HG03135 (cell line): ENCODE measurements around the gene WBP1L.
"Not testable (repeated sequence)": the region's sequence is repeated elsewhere in the genome, so short reads cannot be mapped to it uniquely, and the experiment has no call there.

Source experiments
- ATAC-seq: cut with Tn5 transposase; IDR thresholded peaks from one replicate; pipeline ENCODE4 v1.9.1; 2021; ENCODE audit warnings: mild to moderate bottlenecking, moderate library complexity; ENCODE audit not compliant: unreplicated experiment

WBP1L gene

DNA sequence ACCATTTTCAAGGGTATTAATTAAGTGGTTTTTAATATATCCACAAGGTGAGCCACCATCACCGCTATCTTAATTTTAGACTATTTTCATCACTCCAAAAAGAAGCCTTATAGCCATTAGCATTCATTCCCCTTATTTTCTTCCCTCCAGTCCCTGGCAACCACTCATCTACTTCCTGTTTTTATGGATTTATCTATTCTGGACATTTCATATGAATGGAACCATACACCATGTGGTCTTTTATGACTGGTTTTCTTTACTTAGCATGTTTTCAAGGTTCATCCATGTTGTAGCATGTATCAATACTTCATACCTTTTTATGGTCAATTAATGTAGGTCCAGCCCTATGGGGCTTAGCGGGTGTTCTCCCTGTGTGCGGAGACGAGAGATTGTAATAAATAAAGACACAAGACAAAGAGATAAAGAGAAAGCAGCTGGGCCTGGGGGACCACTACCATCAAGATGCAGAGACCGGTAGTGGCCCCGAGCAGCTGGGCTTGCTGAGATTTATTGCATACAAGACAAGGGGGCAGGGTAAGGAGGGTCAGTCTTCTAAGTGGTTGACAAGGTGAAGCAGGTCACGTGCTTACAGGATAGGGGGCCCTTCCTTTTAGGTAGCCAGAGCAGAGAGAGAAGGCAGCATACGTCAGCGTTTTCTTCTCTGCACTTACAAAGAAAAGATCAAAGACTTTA, 14.6 kb downstream of the WBP1L start:
- no peak for ATAC-seq

DNA sequence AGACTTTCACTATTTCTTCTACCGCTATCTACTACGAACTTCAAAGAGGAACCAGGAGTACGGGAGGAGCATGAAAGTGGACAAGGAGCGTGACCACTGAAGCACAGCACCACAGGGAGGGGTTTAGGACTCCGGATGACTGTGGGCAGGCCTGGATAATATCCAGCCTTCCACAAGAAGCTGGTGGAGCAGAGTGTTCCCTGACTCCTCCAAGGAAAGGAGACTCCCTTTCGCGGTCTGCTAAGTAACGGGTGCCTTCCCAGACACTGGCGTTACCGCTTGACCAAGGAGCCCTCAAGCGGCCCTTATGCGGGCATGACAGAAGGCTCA, 15.2 kb downstream of the WBP1L start:
- not testable (repeated sequence) for ATAC-seq

DNA sequence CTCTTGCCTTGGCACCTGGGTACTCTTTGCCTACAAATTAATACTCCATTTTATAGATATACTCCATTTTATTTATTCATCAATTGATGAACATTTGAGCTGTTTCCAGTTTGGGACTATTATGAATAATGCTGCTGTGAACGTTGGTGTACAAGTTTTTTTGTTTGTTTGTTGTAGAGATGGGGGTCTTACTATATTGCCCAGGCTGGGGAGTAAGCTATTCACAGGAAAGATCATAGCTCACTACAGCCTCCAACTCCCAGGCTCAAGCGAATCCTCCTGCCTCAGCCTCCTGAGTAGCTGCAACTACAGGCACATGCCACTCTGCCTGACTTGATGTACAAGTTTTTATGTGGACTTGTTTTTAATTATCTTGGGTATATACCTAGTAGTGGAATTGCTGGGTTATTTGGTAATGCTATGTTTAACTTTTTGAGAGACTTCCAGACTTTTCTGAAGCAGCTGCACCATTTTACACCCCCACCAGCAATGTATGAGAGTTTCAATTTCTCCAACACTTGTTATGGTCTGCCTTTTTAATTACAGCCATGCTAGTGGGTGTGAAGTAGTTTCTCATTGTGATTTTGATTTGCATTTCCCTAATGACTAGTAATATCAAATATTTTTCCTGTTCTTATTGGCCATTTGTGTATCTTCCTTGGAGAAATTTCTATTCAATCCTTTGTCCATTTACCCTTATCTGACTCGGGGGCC, 15.9 kb downstream of the WBP1L start:
- ATAC-seq = no peak

DNA sequence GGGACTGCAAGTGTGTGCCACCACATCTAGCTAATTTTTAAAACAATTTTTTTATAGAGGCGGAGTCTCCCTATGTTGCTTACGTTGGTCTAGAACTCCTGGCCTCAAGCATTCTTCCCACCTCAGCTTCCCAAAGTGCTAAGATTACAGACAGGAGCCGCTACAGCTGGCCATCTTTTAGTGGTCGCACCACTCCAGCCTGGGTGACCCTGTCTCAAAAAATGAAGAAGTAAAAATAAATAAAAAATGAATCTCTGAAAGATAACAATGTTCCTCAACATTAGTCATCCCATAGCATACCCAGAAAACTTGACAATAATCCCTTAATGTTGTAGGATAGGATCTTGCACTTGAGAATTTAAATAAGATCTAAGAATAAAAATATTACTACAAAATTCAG, 18.2 kb downstream of the WBP1L start:
- ATAC-seq = no peak

DNA sequence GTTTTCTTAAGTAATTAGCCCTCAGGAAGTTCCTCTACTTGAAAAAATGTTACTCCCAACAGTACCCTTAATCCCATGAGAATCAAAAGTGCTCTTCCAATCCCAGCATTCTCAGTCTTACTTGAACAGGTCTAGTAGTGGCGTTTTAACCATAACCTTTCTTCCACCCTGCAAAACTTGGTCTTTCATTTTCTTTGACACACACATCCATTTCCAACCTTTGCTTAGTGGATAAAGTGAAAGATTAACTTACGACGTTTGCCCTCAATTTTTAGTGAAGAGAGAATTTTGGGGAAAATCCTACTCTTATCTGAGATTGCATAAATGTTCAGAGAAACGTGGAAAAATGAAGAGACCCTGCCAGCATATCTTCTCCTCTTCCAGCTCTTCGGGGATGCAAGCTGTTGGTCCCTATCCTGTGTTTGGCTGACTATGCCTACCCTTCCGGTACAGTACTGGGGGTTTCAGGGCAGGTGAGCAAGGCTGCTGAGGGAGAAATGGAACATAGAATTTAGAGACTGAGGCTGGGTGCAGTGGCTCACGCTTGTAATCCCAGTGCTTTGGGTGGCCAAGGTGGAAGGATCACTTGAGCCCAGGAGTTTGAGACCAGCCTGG, 18.8 kb downstream of the WBP1L start:
- ATAC-seq = no peak

DNA sequence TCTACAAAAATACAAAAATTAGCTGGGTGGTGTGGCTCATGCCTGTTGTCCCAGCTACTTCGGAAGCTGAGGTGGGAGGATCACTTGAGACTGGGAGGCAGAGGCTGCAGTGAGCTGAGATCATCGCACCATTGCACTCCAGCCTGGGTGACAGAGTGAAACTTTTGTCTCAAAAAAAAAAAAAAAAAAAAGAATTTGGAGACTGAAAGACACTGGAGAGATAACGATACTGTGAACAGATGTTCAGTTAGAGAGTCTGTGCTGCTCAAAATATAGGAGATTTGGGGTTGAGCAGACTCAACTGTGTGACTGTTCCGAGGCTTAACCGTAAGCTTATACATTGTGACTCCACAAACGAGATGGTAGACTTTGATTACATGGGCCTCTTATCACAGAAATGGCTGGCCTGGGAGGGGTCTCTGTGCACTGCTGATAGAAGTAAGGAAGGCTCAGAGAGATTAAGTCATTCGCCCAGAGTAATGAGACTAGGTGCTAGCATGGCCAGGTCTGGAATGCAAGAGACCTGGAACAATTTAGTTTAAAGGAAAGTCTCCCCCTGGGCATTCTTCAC, 19.4 kb downstream of the WBP1L start:
- no peak for ATAC-seq

DNA sequence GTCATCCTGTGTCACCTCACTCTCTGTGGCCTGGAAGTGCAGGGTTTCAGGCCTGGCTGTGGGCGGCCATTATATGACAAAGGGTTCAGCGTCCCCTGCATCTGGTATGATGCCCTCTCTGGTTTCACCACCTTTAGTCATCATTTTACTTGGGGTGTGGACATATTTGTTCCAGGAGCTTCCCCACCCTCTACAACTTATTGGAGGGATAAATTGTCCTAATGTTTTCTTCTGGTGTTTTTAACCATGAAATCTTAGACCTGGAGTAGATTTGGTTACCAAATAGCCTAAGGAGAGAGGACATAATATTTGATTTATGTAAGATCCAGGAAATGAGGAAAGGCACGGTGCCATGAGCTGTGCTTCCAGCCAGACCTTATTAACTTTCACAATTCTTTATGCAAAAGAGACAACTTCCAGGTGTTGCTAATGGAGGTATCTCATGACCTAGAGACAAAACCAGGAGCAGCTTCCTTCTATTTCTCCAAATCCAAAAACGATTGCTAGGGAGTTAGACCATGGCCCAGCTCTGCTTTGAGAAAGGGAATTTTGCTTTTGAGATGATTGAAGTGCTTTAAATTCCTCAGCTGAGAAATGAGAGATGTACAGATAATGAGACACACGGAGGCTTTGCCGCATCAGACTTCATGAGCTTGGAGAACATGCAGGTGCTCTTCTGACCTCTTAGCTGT, 20.9 kb downstream of the WBP1L start:
- no peak for ATAC-seq

DNA sequence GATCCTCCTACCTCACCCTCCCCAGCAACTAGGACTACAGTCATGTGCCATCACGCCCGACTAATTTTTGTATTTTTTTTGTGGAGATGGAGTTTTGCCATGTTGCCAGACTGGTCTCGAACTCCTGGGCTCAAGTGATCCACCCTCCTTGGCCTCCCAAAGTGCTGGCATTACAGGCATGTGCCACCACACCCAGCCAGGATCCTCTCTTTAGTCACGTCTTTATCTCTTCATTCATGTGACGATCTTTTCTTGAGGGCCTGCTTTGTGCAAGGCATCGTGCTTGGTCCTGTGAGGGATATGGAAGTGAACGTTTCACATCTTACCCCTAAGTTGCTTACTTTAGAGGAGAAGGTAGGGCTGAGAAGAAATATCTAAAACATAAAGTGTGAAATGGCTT, 21.6 kb downstream of the WBP1L start:
- ATAC-seq = no peak

DNA sequence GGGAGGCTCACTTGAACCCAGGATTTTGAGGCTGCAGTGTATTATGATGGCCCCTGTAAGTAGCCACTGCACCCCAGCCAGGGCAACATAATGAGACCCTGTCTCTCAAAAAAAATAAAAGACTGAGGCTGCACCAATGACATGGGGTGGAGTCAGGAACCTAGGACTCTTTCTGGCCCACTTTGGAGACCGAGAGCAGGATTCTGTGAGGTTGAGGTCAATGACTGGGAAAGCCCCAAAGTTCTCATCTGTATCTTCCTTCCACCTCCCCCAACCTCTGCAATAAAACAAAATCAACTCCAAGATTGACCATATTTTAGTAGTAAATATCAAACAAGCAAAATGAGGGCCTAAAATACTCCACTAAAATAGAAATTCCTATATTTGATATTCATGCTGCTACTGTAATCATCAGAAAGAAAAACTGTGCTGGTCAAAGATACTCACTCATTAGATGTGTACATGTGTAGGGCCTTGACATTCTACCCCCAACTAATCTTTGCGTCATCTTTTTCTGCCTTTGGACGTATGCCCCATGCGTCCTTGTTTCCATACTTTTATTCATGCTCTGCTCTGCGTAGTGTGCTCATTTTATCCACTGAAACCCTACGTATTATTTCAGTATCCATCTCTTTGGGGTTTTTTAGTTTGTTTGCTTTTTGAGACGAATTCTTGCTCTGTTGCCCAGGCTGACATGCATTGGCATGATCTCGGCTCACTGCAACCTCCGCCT, 23.8 kb downstream of the WBP1L start:
- ATAC-seq = no peak

DNA sequence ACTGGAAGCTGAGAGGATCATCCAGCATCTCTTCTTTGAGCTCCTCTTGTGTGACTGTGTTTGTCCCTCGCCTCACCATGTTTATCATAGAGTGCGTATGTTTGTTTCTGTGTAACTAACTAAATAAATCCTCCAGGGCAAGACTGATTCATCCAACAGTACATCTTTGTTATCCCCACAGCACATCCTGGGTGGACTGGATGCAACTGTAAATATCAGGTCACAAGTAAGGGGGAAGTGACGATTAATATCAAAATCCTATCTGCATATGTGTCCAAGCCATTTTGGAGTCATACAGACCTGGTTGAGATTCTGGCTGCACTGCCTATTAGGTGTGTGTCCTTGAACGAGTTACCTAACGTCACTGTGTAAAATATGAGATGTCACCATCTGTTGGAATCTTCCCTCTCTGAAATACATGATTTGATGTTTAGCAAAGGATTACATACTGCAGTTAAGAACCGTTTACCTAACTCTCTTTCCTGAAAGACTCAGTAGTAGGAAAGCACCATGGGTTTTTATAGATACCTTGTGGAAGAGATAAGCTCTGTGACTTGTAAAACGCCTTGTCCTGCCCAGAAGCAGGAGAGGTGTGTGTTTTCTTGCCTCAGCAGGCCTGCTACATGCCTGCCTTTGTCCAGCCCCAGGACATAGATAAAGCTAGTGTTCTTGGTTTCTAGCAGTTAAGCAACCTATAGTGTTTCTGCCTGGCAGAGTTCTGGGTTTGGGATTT, 25.8 kb downstream of the WBP1L start:
- no peak for ATAC-seq

DNA sequence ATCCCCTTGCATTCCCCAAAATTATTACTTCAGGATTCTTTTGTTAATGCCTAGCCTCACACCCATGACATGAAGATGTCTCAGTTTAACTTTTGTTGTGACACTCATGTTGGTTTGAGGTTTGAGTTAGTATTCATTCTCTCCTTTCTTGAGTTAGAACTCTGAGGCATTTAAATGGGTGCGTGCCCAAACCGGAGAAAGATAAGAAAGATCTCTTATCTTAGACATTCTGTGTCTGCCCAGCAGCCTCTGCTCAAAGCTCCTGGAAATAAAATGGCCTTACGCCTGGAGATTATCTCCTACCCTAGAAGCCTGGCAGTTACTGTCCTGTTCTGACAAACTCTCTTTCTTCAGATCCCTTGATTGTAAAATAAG, 26.3 kb downstream of the WBP1L start:
- ATAC-seq = no peak

DNA sequence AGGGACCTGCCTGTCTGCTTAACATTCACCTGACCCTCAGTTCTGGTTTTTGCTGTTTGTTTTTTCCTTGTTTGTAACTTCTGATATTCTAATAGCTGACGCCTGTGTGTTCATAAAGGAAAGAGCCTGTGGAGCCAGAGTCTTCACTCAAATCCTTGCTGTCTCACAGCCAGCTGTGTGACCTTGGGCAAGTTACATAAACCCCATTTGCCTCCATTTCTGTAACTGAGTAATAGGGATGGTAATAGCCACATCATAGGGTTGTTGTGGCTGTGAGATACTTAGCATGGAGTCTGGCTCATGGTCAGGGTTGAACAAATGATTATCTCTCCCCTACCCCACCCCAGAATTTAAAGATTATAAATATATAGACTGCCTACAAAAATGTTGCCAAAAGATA, 27.0 kb downstream of the WBP1L start:
- ATAC-seq = no peak

DNA sequence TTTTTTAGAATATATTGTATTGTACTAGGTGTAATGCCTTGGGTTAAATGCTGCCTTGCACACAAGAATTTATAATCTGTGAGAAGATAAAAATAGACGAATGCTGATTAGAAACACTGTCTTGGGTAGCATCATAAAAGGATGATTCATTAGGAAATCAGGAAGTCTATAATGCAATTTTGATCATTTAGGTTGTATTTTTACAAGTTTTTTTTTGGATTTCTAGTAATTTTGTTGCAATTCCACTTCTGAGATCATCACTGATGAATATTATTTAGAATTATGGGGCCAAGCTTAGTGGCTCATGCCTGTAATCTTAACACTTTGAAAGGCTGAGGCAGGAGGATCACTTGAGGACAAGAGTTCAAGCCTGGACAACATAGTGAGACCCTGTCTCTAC, 29.6 kb downstream of the WBP1L start:
- no peak for ATAC-seq

DNA sequence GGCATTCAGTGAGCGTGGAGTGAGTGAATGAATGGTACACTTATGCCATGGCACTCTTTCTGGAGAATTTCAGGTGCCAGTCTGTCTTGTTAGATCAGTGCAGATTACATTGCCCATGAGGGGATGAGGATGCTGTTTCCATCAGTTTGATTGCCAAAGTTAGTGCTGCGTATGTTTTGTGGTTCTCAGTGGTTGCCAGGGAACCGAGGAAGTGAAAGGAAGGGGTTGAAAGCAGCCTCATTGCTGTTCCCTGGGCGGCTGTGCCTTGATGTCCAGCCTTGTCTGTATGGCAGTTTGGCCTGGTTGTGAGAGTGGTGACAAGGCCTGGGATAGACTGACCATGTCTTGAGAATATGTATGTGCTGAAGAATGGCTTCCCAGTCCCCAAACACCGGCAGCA, 30.2 kb downstream of the WBP1L start:
- no peak for ATAC-seq

DNA sequence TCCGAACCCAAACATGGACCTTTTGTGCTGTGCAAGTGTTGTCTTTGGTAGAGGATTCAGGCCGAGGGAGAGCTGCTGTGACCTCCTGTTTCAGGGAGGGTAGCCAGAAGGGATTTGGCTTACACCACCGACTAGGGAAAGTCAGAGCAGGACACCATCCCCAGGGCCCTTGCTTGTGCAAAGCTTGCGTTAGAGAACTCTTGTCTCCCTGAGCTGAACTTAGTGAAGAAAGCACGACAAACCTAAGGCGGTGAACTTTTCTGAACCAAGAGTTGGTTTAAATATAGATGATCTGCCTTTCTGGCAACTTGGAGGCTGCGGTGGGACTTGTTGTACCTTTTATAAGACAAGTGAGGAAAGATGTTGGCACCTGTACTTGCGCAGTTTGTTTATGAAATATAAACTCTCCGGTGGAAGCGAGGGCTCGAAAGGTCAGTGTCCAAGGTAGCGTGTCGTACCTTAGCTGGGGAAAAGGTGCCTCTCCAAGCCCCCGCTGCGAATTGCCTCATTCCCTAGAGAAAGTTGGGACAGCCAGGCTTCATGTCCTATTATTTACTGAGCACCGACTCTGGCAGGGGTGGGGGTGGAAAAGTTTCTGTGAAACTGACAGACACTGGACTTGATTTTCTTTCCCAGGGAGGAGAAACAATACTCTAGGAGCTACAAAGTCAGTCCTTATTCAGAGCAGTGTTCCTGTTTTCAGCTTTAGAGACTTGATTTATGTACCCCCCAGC, 31.6 kb downstream of the WBP1L start:
- no peak for ATAC-seq

DNA sequence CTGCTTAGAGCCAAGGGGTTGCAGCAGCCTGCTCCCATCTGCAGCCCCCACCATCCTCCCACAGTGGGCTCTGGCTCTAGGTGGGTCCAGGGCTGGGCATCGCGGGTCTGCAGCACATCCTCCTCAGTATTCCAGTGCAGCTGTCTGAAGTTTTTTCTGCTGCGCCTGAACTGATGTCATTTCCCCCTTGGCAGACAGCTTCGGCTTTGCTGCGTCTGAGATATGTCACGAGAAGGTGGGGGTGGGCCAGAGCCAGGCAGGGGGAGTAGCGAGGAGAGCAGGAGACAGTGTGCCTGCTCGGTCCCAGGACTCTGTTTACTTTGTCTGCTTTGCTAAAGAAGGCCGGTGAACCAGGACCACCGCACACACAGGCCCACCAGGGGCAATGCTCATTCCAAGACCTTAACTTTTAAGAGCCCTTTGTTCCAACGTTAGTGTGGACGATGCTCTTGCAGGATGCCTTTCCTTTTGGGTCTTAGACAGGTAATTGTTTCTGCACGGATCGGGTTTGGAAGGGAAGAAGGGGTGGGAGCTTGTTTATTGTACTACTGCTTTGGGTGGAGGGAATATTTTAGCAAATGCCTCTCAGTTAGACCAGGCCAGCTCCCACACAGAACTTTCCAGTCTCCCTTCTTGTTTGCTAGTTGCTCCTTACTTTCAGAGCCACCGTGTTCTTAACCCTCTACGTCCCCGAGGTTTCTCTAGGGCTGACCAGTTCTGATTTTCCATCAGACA, 32.4 kb downstream of the WBP1L start:
- no peak for ATAC-seq

DNA sequence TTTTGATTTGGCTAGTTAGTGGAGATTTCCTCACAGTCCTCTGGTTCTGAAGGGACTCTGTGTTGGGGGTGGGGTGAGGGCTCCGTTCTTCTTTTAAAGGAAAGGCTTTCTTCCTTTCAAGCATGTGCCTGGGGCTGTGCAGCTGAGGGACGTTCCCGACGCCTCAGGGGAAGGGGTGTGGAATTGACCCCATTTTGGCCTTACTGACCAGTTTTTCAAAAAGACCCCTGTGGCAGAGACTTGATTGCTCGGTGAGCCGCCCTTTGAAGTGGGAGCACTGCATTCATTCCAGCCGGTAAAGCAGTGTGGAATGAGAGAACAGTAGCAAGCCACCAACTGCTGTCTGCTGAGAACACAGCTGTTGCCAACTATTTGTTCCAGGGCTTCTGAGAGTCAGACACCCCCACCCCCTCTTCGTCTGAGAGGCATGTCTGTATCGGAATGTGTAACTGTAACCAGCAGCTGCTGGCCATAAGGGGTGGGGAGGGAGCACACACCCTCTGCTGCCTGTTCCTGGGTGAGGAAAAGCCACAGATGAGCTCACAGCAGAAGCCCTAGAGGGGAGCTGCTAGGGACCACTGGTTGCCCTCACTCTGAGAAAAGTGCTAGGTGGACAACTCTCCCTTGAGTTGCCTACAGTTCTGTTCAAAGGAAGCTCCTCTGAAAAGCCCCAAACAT, 33.2 kb downstream of the WBP1L start:
- ATAC-seq = no peak

DNA sequence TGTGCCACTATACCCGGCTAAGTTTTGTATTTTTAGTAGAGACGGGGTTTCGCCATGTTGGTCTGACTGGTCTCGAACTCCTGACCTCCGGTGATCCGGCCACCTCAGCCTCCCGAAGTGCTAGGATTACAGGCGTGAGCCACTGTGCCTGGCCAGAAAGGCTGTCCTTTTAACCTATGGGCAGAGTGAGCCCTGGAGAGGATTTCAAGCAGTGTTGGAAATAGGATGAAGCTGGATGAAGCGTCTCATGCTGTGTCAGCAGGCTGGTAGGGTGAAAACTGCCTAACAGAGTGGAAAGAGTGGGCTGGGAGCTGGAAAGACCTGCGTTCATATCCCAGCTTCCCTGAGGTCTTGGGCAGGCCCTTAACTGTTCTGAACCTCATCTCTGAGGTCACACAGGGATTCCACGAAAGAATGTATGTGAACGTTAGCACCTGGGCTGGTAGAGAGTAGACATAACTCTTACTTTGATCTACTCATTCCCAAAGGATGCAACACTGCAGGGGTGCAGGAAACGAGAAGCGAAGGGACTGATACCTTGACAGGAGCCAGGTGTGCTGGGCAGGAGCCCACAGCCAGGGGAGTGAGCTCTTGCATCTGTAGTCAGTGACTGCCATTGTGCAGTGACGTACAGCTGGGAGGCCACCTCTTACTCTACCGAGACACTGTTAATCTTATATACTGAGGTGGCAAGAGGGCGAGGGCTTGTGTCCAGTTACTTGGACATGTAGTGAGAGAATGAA, 34.1 kb downstream of the WBP1L start:
- no peak for ATAC-seq
